Fibroblast of lung (primary cell): Measurements from ENCODE around the gene PARP3. TPM values are rescaled to one million over a fixed set of nuclear protein-coding genes. Genes with fewer than 3 reads are reported as not detected.

Experiments
- DNase-seq, 2 donors: peaks; one replicate each; pipeline versions ENCODE4 v3.0.0 to v3.0.0-alpha.2; 2010; ENCODE audit warnings: low read depth in 2 of 2
- H2AFZ ChIP-seq: 2 replicates; pipeline ENCODE4 v1.5.1; 2012; ENCODE audit warnings: low read length, control low read depth, inconsistent platforms
- H3K27ac ChIP-seq: 2 replicates; pipeline ENCODE4 v1.5.1; 2011; ENCODE audit warnings: low read length, control low read depth; ENCODE audit not compliant: insufficient read depth
- H3K27me3 ChIP-seq: 2 replicates; pipeline ENCODE4 v1.5.1; 2011; ENCODE audit warnings: mild to moderate bottlenecking, low read length; ENCODE audit not compliant: control insufficient read depth, insufficient read depth
- H3K36me3 ChIP-seq: 2 replicates; pipeline ENCODE4 v1.5.1; 2011; ENCODE audit warnings: low read length; ENCODE audit not compliant: control insufficient read depth, insufficient read depth
- H3K4me1 ChIP-seq: 2 replicates; pipeline ENCODE4 v1.5.1; 2011; ENCODE audit warnings: low read length; ENCODE audit not compliant: control insufficient read depth, insufficient read depth; ENCODE audit errors: extremely low read depth
- H3K4me2 ChIP-seq: 2 replicates; pipeline ENCODE4 v1.5.1; 2011; ENCODE audit warnings: low read length, control low read depth; ENCODE audit not compliant: insufficient read depth; ENCODE audit errors: extremely low read depth
- H3K4me3 ChIP-seq, 4 experiments: fragments of 200-600 bp in 1 of 4; sonication (generic) in 1 of 4; replicated peaks in 1 of 4; 2 replicates each; pipeline ENCODE4 v1.5.1; 2011 to 2016; ENCODE audit warnings: low read length in 4 of 4, low read depth in 3 of 4, mild to moderate bottlenecking in 3 of 4, control low read depth in 2 of 4, inconsistent platforms in 1 of 4, mixed read lengths in 1 of 4; ENCODE audit not compliant: insufficient read depth in 1 of 4; ENCODE audit errors: control extremely low read depth in 1 of 4
- H3K79me2 ChIP-seq: 2 replicates; pipeline ENCODE4 v1.5.1; 2012; ENCODE audit warnings: mild to moderate bottlenecking, low read length, inconsistent platforms; ENCODE audit not compliant: control insufficient read depth, insufficient read depth
- H3K9ac ChIP-seq: 2 replicates; pipeline ENCODE4 v1.5.1; 2011; ENCODE audit warnings: mild to moderate bottlenecking, low read length, control low read depth; ENCODE audit not compliant: insufficient read depth
- H3K9me3 ChIP-seq: 2 replicates; pipeline ENCODE4 v1.5.1; 2012; ENCODE audit warnings: low read depth, low read length; ENCODE audit not compliant: control insufficient read depth, insufficient read depth
- H4K20me1 ChIP-seq: 2 replicates; pipeline ENCODE4 v1.5.1; 2011; ENCODE audit warnings: low read length; ENCODE audit not compliant: control insufficient read depth, insufficient read depth; ENCODE audit errors: extremely low read depth
- EZH2 ChIP-seq: IDR thresholded peaks from 2 replicates; pipeline ENCODE4 v1.5.1; 2012; ENCODE audit warnings: low read length, control low read depth, mild to moderate bottlenecking; ENCODE audit errors: missing control alignments
- polyA plus RNA-seq, 2 donors: library from polyadenylated mRNA; depleted of rRNA in 1 of 2; stranded (reverse) in 1 of 2; unstranded in 1 of 2; fragments of >200 nt; gene quantifications; 2 replicates each; pipeline ENCODE4 v1.2.1, GENCODE V29; 2011 to 2012; ENCODE audit warnings: missing spikeins in 1 of 2
- total RNA-seq: library from RNA; depleted of rRNA; stranded (reverse); fragments of >200 nt; gene quantifications from 2 replicates; pipeline ENCODE4 v1.2.1, GENCODE V29; 2014
- TF ChIP-seq, protein P1 (sequence below), 2 donors: IDR thresholded peaks in 1 of 2; conservative IDR thresholded peaks in 1 of 2; 1 replicate in 1 of 2; 2 replicates in 1 of 2; pipeline ENCODE4 v1.5.1; 2011 to 2012; ENCODE audit warnings: low read length in 2 of 2, control low read depth in 1 of 2, inconsistent platforms in 1 of 2, low read depth in 1 of 2, mild to moderate bottlenecking in 1 of 2

The PARP3 gene
- total and polyA plus RNA-seq, 2 donors (not counting 1 experiment from before 2014, with no cell fraction given): 22.8 to 44.1 TPM

DNA sequence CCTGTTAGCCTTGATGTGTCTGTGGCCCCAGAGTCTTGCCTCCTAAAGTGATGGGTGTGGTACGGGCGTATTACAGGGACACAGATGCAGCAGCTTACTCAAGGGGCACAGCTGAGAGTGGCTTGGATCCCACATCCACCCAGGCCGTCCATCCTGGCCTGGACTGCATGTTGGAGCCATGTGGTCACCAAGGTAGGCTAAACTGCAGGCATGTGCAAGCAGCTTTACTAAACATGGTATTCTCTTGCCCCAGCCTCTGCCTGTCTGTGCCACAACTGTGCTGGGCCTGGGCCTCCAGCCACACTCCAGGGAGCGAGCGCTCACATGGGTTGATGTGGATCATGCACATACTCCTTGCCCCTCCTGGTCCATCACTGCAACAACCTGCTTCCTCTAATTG, 7.0 kb downstream of the PARP3 start:
- no peak for DNase-seq
- TF ChIP-seq EZH2: no peak
- TF ChIP-seq, protein P1, sequence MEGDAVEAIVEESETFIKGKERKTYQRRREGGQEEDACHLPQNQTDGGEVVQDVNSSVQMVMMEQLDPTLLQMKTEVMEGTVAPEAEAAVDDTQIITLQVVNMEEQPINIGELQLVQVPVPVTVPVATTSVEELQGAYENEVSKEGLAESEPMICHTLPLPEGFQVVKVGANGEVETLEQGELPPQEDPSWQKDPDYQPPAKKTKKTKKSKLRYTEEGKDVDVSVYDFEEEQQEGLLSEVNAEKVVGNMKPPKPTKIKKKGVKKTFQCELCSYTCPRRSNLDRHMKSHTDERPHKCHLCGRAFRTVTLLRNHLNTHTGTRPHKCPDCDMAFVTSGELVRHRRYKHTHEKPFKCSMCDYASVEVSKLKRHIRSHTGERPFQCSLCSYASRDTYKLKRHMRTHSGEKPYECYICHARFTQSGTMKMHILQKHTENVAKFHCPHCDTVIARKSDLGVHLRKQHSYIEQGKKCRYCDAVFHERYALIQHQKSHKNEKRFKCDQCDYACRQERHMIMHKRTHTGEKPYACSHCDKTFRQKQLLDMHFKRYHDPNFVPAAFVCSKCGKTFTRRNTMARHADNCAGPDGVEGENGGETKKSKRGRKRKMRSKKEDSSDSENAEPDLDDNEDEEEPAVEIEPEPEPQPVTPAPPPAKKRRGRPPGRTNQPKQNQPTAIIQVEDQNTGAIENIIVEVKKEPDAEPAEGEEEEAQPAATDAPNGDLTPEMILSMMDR (conservative IDR thresholded peaks at IDR 0.05 in 1 of 2, IDR thresholded peaks at IDR 0.05 in 1 of 2; ENCODE audit: low read depth in 1 of 2, low read length in 2 of 2): no peak
- H3K4me1 ChIP-seq: no peaks in the 10 kb centered on the region

DNA sequence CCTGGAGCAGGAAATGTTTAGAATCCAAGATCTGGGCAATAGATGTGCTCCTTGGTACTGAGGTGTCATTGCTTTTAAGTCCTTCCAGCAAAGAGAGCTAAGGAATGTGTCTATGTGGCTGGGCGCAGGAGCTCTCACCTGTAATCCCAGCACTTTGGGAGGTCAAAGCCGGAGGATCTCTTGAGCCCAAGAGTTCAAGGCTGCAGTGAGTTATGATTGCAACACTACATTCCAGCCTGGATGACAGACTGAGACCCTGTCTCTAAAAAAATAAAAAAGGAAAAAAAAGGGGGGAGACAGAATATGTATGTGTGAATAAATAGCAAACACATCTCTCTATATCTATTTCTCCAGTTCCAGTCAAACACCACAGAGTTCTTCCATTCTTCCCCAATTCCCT, 8.7 kb downstream of the PARP3 start:
- H3K4me2 ChIP-seq: no peak overlapping the region
- H3K27ac ChIP-seq: no peak overlapping the region
- no peak overlapping the region for H3K9ac ChIP-seq
- H3K4me3 ChIP-seq: no peak overlapping the region
- no peak for DNase-seq
- H3K4me1 ChIP-seq: no peaks in the 10 kb centered on the region
- no peaks in the 10 kb centered on the region for H4K20me1 ChIP-seq
- H3K79me2 ChIP-seq: no peaks in the 10 kb centered on the region
- H3K36me3 ChIP-seq: peaks cover 3% of the 10 kb centered on the region
- TF ChIP-seq, protein P1 (conservative IDR thresholded peaks at IDR 0.05 in 1 of 2, IDR thresholded peaks at IDR 0.05 in 1 of 2; ENCODE audit: low read depth in 1 of 2, low read length in 2 of 2): no peak
- peaks cover 5% of the 10 kb centered on the region for H3K27me3 ChIP-seq
- no peak overlapping the region for H2AFZ ChIP-seq
- no peaks in the 10 kb centered on the region for H3K9me3 ChIP-seq

More for the DNA sequence above, 7.0 kb downstream of the PARP3 start:
- no peak overlapping the region for H3K4me2 ChIP-seq
- H3K36me3 ChIP-seq: peaks cover 3% of the 10 kb centered on the region
- H3K9me3 ChIP-seq: no peaks in the 10 kb centered on the region
- no peak overlapping the region for H2AFZ ChIP-seq
- no peaks in the 10 kb centered on the region for H3K27me3 ChIP-seq
- no peak overlapping the region for H3K4me3 ChIP-seq
- H3K79me2 ChIP-seq: no peaks in the 10 kb centered on the region
- no peaks in the 10 kb centered on the region for H4K20me1 ChIP-seq
- H3K9ac ChIP-seq: no peak overlapping the region
- no peak overlapping the region for H3K27ac ChIP-seq

DNA sequence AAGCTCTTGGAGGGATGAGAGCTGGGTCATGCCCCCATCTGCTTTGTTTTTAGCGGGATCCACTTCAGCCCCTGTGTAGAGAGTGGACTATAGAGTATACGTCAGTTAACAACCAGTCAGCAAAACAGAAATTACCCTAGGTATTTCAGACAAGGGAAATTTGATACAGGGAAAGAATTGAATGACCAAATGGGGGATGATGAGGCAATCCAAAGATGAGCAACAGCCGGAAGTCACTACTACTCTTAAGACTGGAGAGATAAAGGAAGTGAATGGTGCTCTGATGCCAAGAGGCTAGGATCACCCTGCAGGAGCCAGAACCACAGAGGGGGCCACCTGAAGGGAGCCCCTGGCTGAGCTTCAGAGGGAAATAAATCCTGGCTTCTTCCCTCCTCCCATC, 11.3 kb downstream of the PARP3 start:
- H3K4me1 ChIP-seq: no peaks in the 10 kb centered on the region
- H3K27me3 ChIP-seq: peaks cover 5% of the 10 kb centered on the region
- H2AFZ ChIP-seq: no peak overlapping the region
- no peak overlapping the region for H3K4me3 ChIP-seq
- no peaks in the 10 kb centered on the region for H3K79me2 ChIP-seq
- no peaks in the 10 kb centered on the region for H3K9me3 ChIP-seq
- TF ChIP-seq EZH2: no peak
- TF ChIP-seq, protein P1 (conservative IDR thresholded peaks at IDR 0.05 in 1 of 2, IDR thresholded peaks at IDR 0.05 in 1 of 2; ENCODE audit: low read depth in 1 of 2, low read length in 2 of 2): no peak
- no peak overlapping the region for H3K4me2 ChIP-seq
- no peak overlapping the region for H3K27ac ChIP-seq
- H4K20me1 ChIP-seq: no peaks in the 10 kb centered on the region
- no peak overlapping the region for H3K9ac ChIP-seq
- DNase-seq: peak; percentile 63 to 68
- peaks cover 3% of the 10 kb centered on the region for H3K36me3 ChIP-seq
